ENCODE measurements around the gene RAB38.

Gene RAB38

DNA sequence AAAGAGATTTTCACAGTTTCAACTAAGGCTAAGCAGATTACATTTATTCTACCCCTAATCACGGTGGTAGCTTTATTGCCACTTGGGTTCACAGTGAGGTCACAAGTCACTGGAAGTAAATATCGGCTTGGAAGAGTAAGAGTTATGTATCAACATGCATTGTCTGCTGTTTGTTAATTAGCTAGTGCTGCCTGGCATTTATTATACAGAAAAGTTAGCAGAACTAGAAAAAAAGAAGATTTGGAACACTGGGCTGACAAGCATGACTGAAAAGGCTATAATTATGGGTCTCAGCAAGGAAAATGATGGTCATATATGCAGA lies 13.7 kb upstream of the RAB38 start:
- H3K4me3 ChIP-seq (ENCODE audit: low read depth, low read length) = no peak overlapping the region
- DNase-seq (ENCODE audit: low read depth, low spot score) = no peak
- ChIA-PET CTCF (no interaction called here), POLR2A (no interaction called here)
- TF ChIP-seq, protein P1, sequence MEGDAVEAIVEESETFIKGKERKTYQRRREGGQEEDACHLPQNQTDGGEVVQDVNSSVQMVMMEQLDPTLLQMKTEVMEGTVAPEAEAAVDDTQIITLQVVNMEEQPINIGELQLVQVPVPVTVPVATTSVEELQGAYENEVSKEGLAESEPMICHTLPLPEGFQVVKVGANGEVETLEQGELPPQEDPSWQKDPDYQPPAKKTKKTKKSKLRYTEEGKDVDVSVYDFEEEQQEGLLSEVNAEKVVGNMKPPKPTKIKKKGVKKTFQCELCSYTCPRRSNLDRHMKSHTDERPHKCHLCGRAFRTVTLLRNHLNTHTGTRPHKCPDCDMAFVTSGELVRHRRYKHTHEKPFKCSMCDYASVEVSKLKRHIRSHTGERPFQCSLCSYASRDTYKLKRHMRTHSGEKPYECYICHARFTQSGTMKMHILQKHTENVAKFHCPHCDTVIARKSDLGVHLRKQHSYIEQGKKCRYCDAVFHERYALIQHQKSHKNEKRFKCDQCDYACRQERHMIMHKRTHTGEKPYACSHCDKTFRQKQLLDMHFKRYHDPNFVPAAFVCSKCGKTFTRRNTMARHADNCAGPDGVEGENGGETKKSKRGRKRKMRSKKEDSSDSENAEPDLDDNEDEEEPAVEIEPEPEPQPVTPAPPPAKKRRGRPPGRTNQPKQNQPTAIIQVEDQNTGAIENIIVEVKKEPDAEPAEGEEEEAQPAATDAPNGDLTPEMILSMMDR (IDR thresholded peaks at IDR 0.05; ENCODE audit: insufficient read depth, low read length, missing control alignments) = no peak

DNA sequence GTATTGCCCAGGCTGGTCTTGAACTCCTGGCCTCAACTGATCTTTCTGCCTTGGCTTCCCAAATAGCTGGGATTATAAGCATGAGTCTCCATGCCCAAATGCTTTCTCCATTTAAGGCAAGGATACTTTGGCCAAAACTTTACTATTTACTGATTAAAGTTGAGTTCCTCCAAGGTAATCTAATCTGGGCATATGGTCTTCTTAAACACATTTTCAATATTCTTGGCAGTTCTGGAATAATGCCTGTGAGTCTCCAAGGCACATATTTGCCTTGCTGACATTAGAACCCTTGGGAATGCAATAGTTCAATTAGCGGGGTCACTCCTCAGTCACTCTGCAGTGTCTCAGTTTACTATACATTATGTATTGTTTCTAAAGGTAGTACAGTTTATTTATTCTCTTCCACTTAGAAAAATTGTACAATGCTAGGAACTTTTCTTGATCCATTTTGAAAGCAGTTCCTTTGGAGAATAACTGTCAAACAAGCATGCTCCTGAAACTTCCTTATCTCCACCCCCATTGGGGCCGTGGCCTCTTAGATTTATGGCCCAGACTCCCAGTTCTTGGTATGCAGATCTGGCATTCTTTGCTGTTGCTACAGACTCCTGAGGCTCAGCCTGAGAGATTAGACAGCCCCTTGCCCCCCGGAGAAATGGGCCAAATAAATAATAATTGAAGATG lies 13.1 kb upstream of the RAB38 start:
- TF ChIP-seq, protein P1 (IDR thresholded peaks at IDR 0.05; ENCODE audit: insufficient read depth, low read length, missing control alignments) = no peak
- POLR2A ChIA-PET = no interaction called here
- no peak overlapping the region for H3K4me3 ChIP-seq (ENCODE audit: low read depth, low read length)
- CTCF ChIA-PET = no interaction called here
- no peak for DNase-seq (ENCODE audit: low read depth, low spot score)

DNA sequence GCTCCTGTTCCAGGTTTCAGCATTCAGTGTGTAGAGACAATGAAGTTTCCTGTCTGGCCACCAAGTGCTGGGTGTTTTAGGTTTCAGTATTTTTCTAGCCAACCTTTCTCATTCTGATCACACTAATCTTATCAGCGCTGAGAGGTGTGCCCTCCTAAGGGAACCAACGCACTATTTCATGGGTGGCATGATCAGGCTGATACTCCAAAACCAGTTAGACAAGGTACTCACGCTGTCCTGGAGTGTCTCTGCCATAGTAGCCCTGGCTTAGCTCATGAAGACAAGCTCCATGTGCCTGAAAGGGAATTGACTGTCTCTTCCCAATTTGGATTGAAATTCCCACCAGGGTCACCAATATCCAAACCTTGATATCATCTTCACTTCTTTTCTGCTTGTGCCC lies 8.0 kb upstream of the RAB38 start:
- TF ChIP-seq, protein P1 (IDR thresholded peaks at IDR 0.05; ENCODE audit: insufficient read depth, low read length, missing control alignments) = no peak
- ChIA-PET CTCF (no interaction called here), POLR2A (no interaction called here)
- DNase-seq (ENCODE audit: low read depth, low spot score) = no peak
- no peak overlapping the region for H3K4me3 ChIP-seq (ENCODE audit: low read depth, low read length)

DNA sequence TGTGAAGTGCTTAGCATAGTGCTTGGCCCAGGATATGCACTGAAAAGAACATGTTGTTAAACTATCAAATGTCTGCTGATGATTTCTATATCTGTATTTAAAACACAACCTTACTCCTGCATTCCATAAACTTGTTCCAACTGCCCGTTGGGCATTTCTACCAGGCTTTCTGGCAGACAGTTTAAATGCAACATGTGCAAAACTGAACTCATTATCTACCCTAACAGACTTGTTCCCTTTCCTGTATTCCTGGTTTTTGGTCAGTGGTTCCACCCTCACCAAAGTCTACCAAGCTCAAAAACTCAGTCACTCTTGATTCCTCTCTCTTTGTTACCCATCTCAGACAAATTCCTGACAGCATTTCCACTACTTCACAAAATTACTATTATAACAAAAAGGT lies 6.5 kb upstream of the RAB38 start:
- TF ChIP-seq, protein P1 (IDR thresholded peaks at IDR 0.05; ENCODE audit: insufficient read depth, low read length, missing control alignments) = no peak
- H3K4me3 ChIP-seq (ENCODE audit: low read depth, low read length) = no peak overlapping the region
- ChIA-PET POLR2A (no interaction called here), CTCF (no interaction called here)
- no peak for DNase-seq (ENCODE audit: low read depth, low spot score)

DNA sequence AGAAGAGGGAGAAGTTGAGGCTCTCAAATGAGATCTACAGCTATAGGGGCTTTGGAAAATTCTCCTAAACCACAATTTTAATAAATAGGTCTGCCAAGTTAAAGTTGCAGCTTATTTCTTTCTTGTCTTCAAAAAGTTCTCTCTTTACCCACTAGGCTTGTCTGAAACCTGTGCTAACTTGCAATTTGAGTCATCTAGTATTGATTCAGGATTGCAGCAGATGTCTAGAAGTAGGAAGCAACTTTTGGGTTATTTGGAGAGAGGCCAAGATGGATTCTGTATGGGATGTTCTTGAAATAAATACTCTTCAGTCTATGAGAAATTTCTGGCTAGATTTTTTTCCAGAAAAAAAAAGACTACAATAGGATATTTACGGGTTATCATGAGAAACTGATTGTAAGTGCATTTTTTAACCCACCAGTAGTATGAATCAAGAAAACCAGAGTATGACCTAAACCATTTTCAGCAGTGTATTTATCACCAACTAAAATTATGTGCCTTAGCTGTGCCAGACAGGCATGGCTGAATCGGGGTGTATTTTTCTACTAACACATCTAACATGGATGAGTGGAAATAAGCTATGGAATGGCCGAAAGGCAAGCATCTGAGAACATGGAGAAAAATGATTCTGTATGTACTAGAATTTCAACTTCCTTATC lies 4.9 kb upstream of the RAB38 start:
- ChIA-PET CTCF (interaction anchor here (0.8 kb wide), 1 partner anchor 52 kb away, joined by 3 read pairs; no protein-coding TSS in a partner anchor), POLR2A (no interaction called here)
- no peak for DNase-seq (ENCODE audit: low read depth, low spot score)
- TF ChIP-seq, protein P1 (IDR thresholded peaks at IDR 0.05; ENCODE audit: insufficient read depth, low read length, missing control alignments) = no peak
- no peak overlapping the region for H3K4me3 ChIP-seq (ENCODE audit: low read depth, low read length)

DNA sequence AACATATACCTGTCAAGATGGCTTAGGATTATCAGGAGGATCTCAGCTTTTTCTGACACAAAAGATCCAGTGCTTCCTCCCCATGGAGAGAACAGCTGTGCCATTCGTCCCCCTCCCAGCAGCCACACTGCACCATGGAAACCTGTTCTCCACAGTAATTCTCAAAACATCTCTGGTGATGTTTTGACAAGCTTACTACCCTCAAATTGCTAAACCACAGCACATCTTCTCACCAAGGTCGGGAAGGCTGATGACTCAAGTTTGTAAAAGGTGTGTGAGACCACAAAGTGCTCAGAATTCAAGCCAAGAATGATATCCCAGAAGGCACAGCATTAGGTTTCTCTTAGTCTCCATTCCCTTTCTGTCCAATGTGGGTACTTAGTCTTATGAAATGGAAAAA lies 3.9 kb upstream of the RAB38 start:
- TF ChIP-seq, protein P1 (IDR thresholded peaks at IDR 0.05; ENCODE audit: insufficient read depth, low read length, missing control alignments) = no peak
- POLR2A ChIA-PET = no interaction called here
- CTCF ChIA-PET = no interaction called here
- H3K4me3 ChIP-seq (ENCODE audit: low read depth, low read length) = no peak overlapping the region
- peak; percentile 24 for DNase-seq (ENCODE audit: low read depth, low spot score)

Measured in AG04449 (cell line).